GM12878 (cell line): ENCODE data around the gene VPS54. TPM values are rescaled to one million over a fixed set of nuclear protein-coding genes. Genes with fewer than 3 reads are reported as not detected.
A peak's percentile ranks its signal among the peaks of the same experiment; 100 is the strongest.

ENCODE experiments used
- ASH2L ChIP-seq: fragments of 300-600, 200-600 bp; sonication (generic); IDR thresholded peaks from 2 replicates; pipeline ENCODE4 v1.6.1; 2017; ENCODE audit warnings: low read depth, mild to moderate bottlenecking, borderline replicate concordance
- BCL3 ChIP-seq: IDR thresholded peaks from 2 replicates; pipeline ENCODE4 v1.6.1; 2011; ENCODE audit warnings: borderline replicate concordance, low read depth, mild to moderate bottlenecking, moderate library complexity, low read length; ENCODE audit not compliant: insufficient read depth, poor library complexity, severe bottlenecking
- CBX5 ChIP-seq: sonication (generic); IDR thresholded peaks from 2 replicates; pipeline ENCODE4 v1.6.1; 2016; ENCODE audit warnings: low read depth, moderate library complexity, mild to moderate bottlenecking, inconsistent platforms
- CTCF ChIP-seq, 3 experiments: IDR thresholded peaks in 2 of 3; conservative IDR thresholded peaks in 1 of 3; 2 replicates each; pipeline ENCODE4 v1.5.1; 2011; ENCODE audit warnings: low read depth in 3 of 3, low read length in 3 of 3, mild to moderate bottlenecking in 3 of 3, control low read depth in 2 of 3, moderate library complexity in 2 of 3, inconsistent platforms in 1 of 3, mixed read lengths in 1 of 3; ENCODE audit not compliant: control insufficient read depth in 2 of 3, insufficient read depth in 1 of 3; ENCODE audit errors: extremely low read depth in 1 of 3
- E2F8 ChIP-seq: fragments of 450-650 bp; IDR thresholded peaks from 2 replicates; pipeline ENCODE4 v1.6.1; 2018; ENCODE audit warnings: mild to moderate bottlenecking, low read depth, moderate library complexity; ENCODE audit not compliant: partially characterized antibody
- EED ChIP-seq: sonication (generic); IDR thresholded peaks from 2 replicates; pipeline ENCODE4 v1.6.1; 2016; ENCODE audit warnings: antibody characterized with exemption, low read depth
- EGR1 ChIP-seq, 2 experiments: IDR thresholded peaks; 1 replicate in 1 of 2; 2 replicates in 1 of 2; pipeline ENCODE4 v1.6.1; 2011 to 2012; ENCODE audit warnings: low read depth in 2 of 2, low read length in 2 of 2, borderline replicate concordance in 1 of 2, mild to moderate bottlenecking in 1 of 2, moderate library complexity in 1 of 2
- EP300 ChIP-seq, 2 experiments: fragments of 150-350 bp in 1 of 2; IDR thresholded peaks; 2 replicates each; pipeline ENCODE4 v1.6.1; 2011 to 2012; ENCODE audit warnings: low read depth in 2 of 2, low read length in 2 of 2, borderline replicate concordance in 1 of 2, improper control_type of control experiment in 1 of 2, inconsistent platforms in 1 of 2; ENCODE audit not compliant: control insufficient read depth in 1 of 2
- EZH2 ChIP-seq: IDR thresholded peaks from 2 replicates; pipeline ENCODE4 v1.6.1; 2012; ENCODE audit warnings: low read depth, mild to moderate bottlenecking, control low read depth, inconsistent platforms, low read length, borderline replicate concordance; ENCODE audit not compliant: control insufficient read depth
- JUND ChIP-seq: IDR thresholded peaks from 2 replicates; pipeline ENCODE4 v1.6.1; 2012; ENCODE audit warnings: low read depth, mild to moderate bottlenecking, low read length, improper control_type of control experiment, moderate library complexity
- NFYA ChIP-seq: IDR thresholded peaks from 2 replicates; pipeline ENCODE4 v1.6.1; 2011; ENCODE audit warnings: low read depth, mild to moderate bottlenecking, low read length, improper control_type of control experiment, borderline replicate concordance
- PBX3 ChIP-seq: IDR thresholded peaks from 2 replicates; pipeline ENCODE4 v1.6.1; 2011; ENCODE audit warnings: mild to moderate bottlenecking, low read depth, low read length, moderate library complexity; ENCODE audit not compliant: insufficient replicate concordance
- POLR2A ChIP-seq: IDR thresholded peaks from 2 replicates; pipeline ENCODE4 v1.6.1; 2011; ENCODE audit warnings: low read depth, mild to moderate bottlenecking, low read length
- PRDM15 ChIP-seq: fragments of 450-650 bp; formaldehyde crosslinking; IDR thresholded peaks from 2 replicates; pipeline ENCODE4 v1.4.0; 2020; ENCODE audit warnings: mild to moderate bottlenecking, moderate library complexity
- SMAD5 ChIP-seq: IDR thresholded peaks from 2 replicates; pipeline ENCODE4 v1.6.1; 2016; ENCODE audit warnings: antibody characterized with exemption, low read depth
- STAT1 ChIP-seq: fragments of 450-650 bp; conservative IDR thresholded peaks from 2 replicates; pipeline ENCODE4 v1.6.1; 2014; ENCODE audit warnings: antibody characterized with exemption, mild to moderate bottlenecking
- TCF12 ChIP-seq: IDR thresholded peaks from 2 replicates; pipeline ENCODE4 v1.6.1; 2011; ENCODE audit warnings: low read depth, mild to moderate bottlenecking, low read length
- ZNF24 ChIP-seq: fragments of 450-650 bp; IDR thresholded peaks from 2 replicates; pipeline ENCODE4 v1.6.1; 2017; ENCODE audit warnings: antibody characterized with exemption, mild to moderate bottlenecking
- polyA plus RNA-seq, 11 experiments: library from polyadenylated mRNA; depleted of rRNA in 4 of 11; unstranded in 6 of 11; stranded (reverse) in 5 of 11; fragments of >200 nt; fragmentation: Nextera tagmentation in 4 of 11; fragmentation: Illumina TruSeq in 1 of 11; extraction: Ambion mirVana in 4 of 11; extraction: Trizol in 1 of 11; gene quantifications; 1 replicate in 1 of 11; 2 replicates in 10 of 11; pipeline versions ENCODE4 v1.2.1 to v1.2.3, GENCODE V29; 2011 to 2016; ENCODE audit warnings: inconsistent platforms in 2 of 11, missing spikeins in 2 of 11, low read depth in 1 of 11
- total RNA-seq, 4 experiments: library from RNA; depleted of rRNA in 3 of 4; stranded (reverse); fragments of >200 nt in 3 of 4; fragmentation: Illumina TruSeq in 1 of 4; extraction: Trizol in 1 of 4; gene quantifications; 2 replicates each; pipeline versions ENCODE4 v1.2.1 to v1.2.3, GENCODE V29; 2013 to 2021

VPS54 gene
- total and polyA plus RNA-seq, 10 of the 15 experiments (the other 5 are each of a cell fraction or from before 2014, with no cell fraction given): 1.6 to 16.2 (median 9.3) TPM

GRCh38 chr2:63977904-63978303 is 41.3 kb downstream of the VPS54 start (continued):
- no peak for TF ChIP-seq SMAD5
- TF ChIP-seq EED: peak; percentile 64; the same call in 1 of the 2 replicates
- TF ChIP-seq EZH2: no peak
- TF ChIP-seq NFYA: no peak
- no peak for TF ChIP-seq PBX3
- no peak for TF ChIP-seq ZNF24
- TF ChIP-seq E2F8: no peak
- TF ChIP-seq EGR1 (IDR thresholded peaks at IDR 0.05; ENCODE audit: borderline replicate concordance in 1 of 2, low read depth in 2 of 2, low read length in 2 of 2): no peak
- peak; percentile 22 to 27; a peak in 1 of 4 replicates for TF ChIP-seq EP300 (IDR thresholded peaks at IDR 0.05; ENCODE audit: borderline replicate concordance in 1 of 2, control insufficient read depth in 1 of 2, low read depth in 2 of 2, low read length in 2 of 2)
- no peak for TF ChIP-seq STAT1
- TF ChIP-seq JUND: 0 out of 2 replicates have a peak, but pooled peaks have one; percentile 40
- TF ChIP-seq ASH2L: no peak
- TF ChIP-seq POLR2A: no peak
- no peak for TF ChIP-seq PRDM15 (CRISPR knock-in tag)
- TF ChIP-seq BCL3: no peak
- no peak for TF ChIP-seq CTCF (IDR thresholded peaks at IDR 0.05 in 2 of 3, conservative IDR thresholded peaks at IDR 0.05 in 1 of 3; ENCODE audit: control insufficient read depth in 2 of 3, extremely low read depth in 1 of 3, insufficient read depth in 1 of 3, low read depth in 3 of 3, low read length in 3 of 3)
- TF ChIP-seq TCF12: no peak
- TF ChIP-seq CBX5: no peak
